HepG2 (cell line): ENCODE results near the gene TMEM170B. TPM values are rescaled to one million over a fixed set of nuclear protein-coding genes. Genes with fewer than 3 reads are reported as not detected.
A peak's percentile ranks its signal among the peaks of the same experiment; 100 is the strongest.

ENCODE experiments used
- CHD4 ChIP-seq: fragments of 200-600 bp; sonication (generic); IDR thresholded peaks from 2 replicates; pipeline ENCODE4 v1.7.0; 2017; ENCODE audit warnings: mild to moderate bottlenecking, low read length, borderline replicate concordance
- DR1 ChIP-seq: sonication (generic); formaldehyde crosslinking; IDR thresholded peaks from 2 replicates; pipeline ENCODE4 v1.8.0; 2021; ENCODE audit warnings: mild to moderate bottlenecking, missing genetic modification reagents, inconsistent platforms
- FOXP4 ChIP-seq: sonication (generic); formaldehyde crosslinking; IDR thresholded peaks from 2 replicates; pipeline ENCODE4 v1.4.0; 2020; ENCODE audit warnings: missing genetic modification reagents
- HIVEP1 ChIP-seq: sonication (generic); formaldehyde crosslinking; IDR thresholded peaks from 2 replicates; pipeline ENCODE4 v1.4.0; 2020; ENCODE audit warnings: mild to moderate bottlenecking, missing genetic modification reagents
- HNRNPH1 ChIP-seq: fragments of 200-400 bp; formaldehyde crosslinking; optimal IDR thresholded peaks from 2 replicates; pipeline ENCODE3; 2017; ENCODE audit warnings: mild to moderate bottlenecking, low read depth, low read length
- IKZF4 ChIP-seq: sonication (generic); formaldehyde crosslinking; IDR thresholded peaks from 2 replicates; pipeline ENCODE4 v1.5.1; 2020; ENCODE audit warnings: borderline replicate concordance, mild to moderate bottlenecking, low read depth, missing genetic modification reagents; ENCODE audit errors: not compliant biosample characterization
- JDP2 ChIP-seq: sonication (generic); formaldehyde crosslinking; IDR thresholded peaks from 2 replicates; pipeline ENCODE4 v1.8.1; 2022; ENCODE audit warnings: missing genetic modification reagents, borderline replicate concordance
- KLF12 ChIP-seq: sonication (generic); formaldehyde crosslinking; IDR thresholded peaks from 2 replicates; pipeline ENCODE4 v1.4.0; 2020; ENCODE audit warnings: missing genetic modification reagents, borderline replicate concordance
- MAX ChIP-seq: IDR thresholded peaks from 2 replicates; pipeline ENCODE4 v1.6.1; 2012; ENCODE audit warnings: inconsistent platforms
- PRDM4 ChIP-seq: sonication (generic); formaldehyde crosslinking; IDR thresholded peaks from 2 replicates; pipeline ENCODE4 v1.9.0; 2021; ENCODE audit warnings: missing genetic modification reagents, borderline replicate concordance
- SNAPC4 ChIP-seq: sonication (generic); formaldehyde crosslinking; IDR thresholded peaks from 2 replicates; pipeline ENCODE4 v1.4.0; 2020; ENCODE audit warnings: mild to moderate bottlenecking, missing genetic modification reagents
- ZNF549 ChIP-seq: sonication (generic); formaldehyde crosslinking; IDR thresholded peaks from 2 replicates; pipeline ENCODE4 v1.5.0; 2020; ENCODE audit warnings: missing genetic modification reagents
- ZNF687 ChIP-seq: sonication (generic); formaldehyde crosslinking; IDR thresholded peaks from 2 replicates; pipeline ENCODE4 v1.5.1; 2020; ENCODE audit warnings: mild to moderate bottlenecking, missing genetic modification reagents, moderate library complexity
- polyA plus RNA-seq, 8 experiments: library from polyadenylated mRNA; depleted of rRNA in 3 of 8; stranded (reverse) in 7 of 8; unstranded in 1 of 8; fragments of >200 nt; fragmentation: Illumina TruSeq in 4 of 8; extraction: Trizol in 4 of 8; gene quantifications; 2 replicates each; pipeline versions ENCODE4 v1.2.1 to v1.2.3, GENCODE V29; 2011 to 2016; ENCODE audit warnings: low read depth in 4 of 8, missing spikeins in 1 of 8, mixed read lengths in 1 of 8; ENCODE audit not compliant: insufficient read depth in 1 of 8
- total RNA-seq, 5 experiments: library from RNA; depleted of rRNA; stranded (reverse); fragments of >200 nt; fragmentation: Illumina TruSeq; extraction: Trizol; gene quantifications; 2 replicates each; pipeline ENCODE4 v1.2.3, GENCODE V29; 2016; ENCODE audit warnings: low read depth in 1 of 5

Gene TMEM170B
- total and polyA plus RNA-seq, 2 of the 13 experiments (the other 11 are each of a cell fraction or from before 2014, with no cell fraction given): 3.3 to 9.4 TPM

- TF ChIP-seq ZNF687 (CRISPR knock-in tag) (no peak), IKZF4 (CRISPR knock-in tag) (peak; percentile 52), MAX (peak; percentile 26; the same call in 1 of the 2 replicates), DR1 (CRISPR knock-in tag) (no peak), HNRNPH1 (no peak), KLF12 (CRISPR knock-in tag) (no peak), PRDM4 (CRISPR knock-in tag) (no peak), CHD4 (no peak), JDP2 (no peak), HIVEP1 (CRISPR knock-in tag) (no peak), FOXP4 (CRISPR knock-in tag) (no peak), SNAPC4 (CRISPR knock-in tag) (no peak), ZNF549 (no peak)
These were observed 38.0 kb downstream of the TMEM170B start (continued) for GRCh38 chr6:11575408-11576033.
